Calu3 (cell line): ENCODE data around the gene CELF4. TPM values are rescaled to one million over a fixed set of nuclear protein-coding genes. Genes with fewer than 3 reads are reported as not detected.

ENCODE experiments used
- BruUV-seq: library from RNA; stranded (reverse); fragments of 400-500 nt; replicated peaks from 2 replicates; lab custom pipeline; 2021; lab: Mats Ljungman, UMichigan
- CTCF ChIA-PET: fragments of 300-600 bp; sonication (Branson Sonifier 250); formaldehyde crosslinking; loops from one replicate; lab custom pipeline; 2022; ENCODE audit warnings: antibody characterized with exemption; lab: Charles Lee
- DNase-seq: peaks from one replicate; pipeline ENCODE4 v3.0.0; 2022
- H3K27ac Mint-ChIP-seq: one replicate; pipeline ENCODE4 v1.8.0; 2022; ENCODE audit warnings: mixed read lengths; ENCODE audit not compliant: unreplicated experiment
- H3K27me3 Mint-ChIP-seq: one replicate; pipeline ENCODE4 v1.8.0; 2022; ENCODE audit warnings: mixed read lengths; ENCODE audit not compliant: unreplicated experiment
- H3K36me3 Mint-ChIP-seq: one replicate; pipeline ENCODE4 v1.8.0; 2022; ENCODE audit warnings: mild to moderate bottlenecking, moderate library complexity, mixed read lengths; ENCODE audit not compliant: insufficient read depth, unreplicated experiment
- H3K4me1 Mint-ChIP-seq: one replicate; pipeline ENCODE4 v1.8.0; 2022; ENCODE audit warnings: mild to moderate bottlenecking, low read depth, mixed read lengths; ENCODE audit not compliant: unreplicated experiment
- H3K4me3 Mint-ChIP-seq: one replicate; pipeline ENCODE4 v1.8.0; 2022; ENCODE audit warnings: mild to moderate bottlenecking, low read depth, moderate library complexity, mixed read lengths; ENCODE audit not compliant: unreplicated experiment
- H3K9me3 Mint-ChIP-seq: one replicate; pipeline ENCODE4 v1.8.0; 2022; ENCODE audit warnings: low read depth, mixed read lengths; ENCODE audit not compliant: unreplicated experiment
- intact Hi-C: fragments of 100-400 bp; cut with micrococcal nuclease; formaldehyde crosslinking; loops from one replicate; pipeline ENCODE4 v1.10.0; 2022; ENCODE audit not compliant: unreplicated experiment
- total RNA-seq: library from RNA; stranded (reverse); gene quantifications from 2 replicates; pipeline ENCODE4 v1.2.3, GENCODE V29; 2022
- TF ChIP-seq, protein P1 (sequence below): fragments of 200-600 bp; IDR thresholded peaks from one replicate; pipeline ENCODE4 v1.8.0; 2022; ENCODE audit warnings: antibody characterized with exemption; ENCODE audit not compliant: unreplicated experiment

Gene CELF4
- total RNA-seq, 1 experiment from 2014 or later: 7.8 TPM

GRCh38 chr18:37407571-37407970 is 158.0 kb downstream of the CELF4 start:
- Mint-ChIP-seq H3K4me1 (no peaks in the 10 kb centered on the region), H3K27me3 (peaks cover 68% of the 10 kb centered on the region), H3K4me3 (no peak overlapping the region), H3K36me3 (no peaks in the 10 kb centered on the region), H3K27ac (no peak overlapping the region), H3K9me3 (no peaks in the 10 kb centered on the region)
- DNase-seq: no peak
- CTCF ChIA-PET: no interaction called here
- TF ChIP-seq, protein P1, sequence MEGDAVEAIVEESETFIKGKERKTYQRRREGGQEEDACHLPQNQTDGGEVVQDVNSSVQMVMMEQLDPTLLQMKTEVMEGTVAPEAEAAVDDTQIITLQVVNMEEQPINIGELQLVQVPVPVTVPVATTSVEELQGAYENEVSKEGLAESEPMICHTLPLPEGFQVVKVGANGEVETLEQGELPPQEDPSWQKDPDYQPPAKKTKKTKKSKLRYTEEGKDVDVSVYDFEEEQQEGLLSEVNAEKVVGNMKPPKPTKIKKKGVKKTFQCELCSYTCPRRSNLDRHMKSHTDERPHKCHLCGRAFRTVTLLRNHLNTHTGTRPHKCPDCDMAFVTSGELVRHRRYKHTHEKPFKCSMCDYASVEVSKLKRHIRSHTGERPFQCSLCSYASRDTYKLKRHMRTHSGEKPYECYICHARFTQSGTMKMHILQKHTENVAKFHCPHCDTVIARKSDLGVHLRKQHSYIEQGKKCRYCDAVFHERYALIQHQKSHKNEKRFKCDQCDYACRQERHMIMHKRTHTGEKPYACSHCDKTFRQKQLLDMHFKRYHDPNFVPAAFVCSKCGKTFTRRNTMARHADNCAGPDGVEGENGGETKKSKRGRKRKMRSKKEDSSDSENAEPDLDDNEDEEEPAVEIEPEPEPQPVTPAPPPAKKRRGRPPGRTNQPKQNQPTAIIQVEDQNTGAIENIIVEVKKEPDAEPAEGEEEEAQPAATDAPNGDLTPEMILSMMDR: no peak
- intact Hi-C loops: no loop called here
- no TSS peak for BruUV-seq

- H3K4me1 Mint-ChIP-seq: no peaks in the 10 kb centered on the region
- no peak for DNase-seq
- H3K27me3 Mint-ChIP-seq: peaks cover 85% of the 10 kb centered on the region
- H3K36me3 Mint-ChIP-seq: no peaks in the 10 kb centered on the region
- H3K9me3 Mint-ChIP-seq: no peaks in the 10 kb centered on the region
- H3K4me3 Mint-ChIP-seq: no peak overlapping the region
- TF ChIP-seq, protein P1: no peak
- intact Hi-C loops: no loop called here
- CTCF ChIA-PET: no interaction called here
- no TSS peak for BruUV-seq
- no peak overlapping the region for H3K27ac Mint-ChIP-seq
Measured at GRCh38 chr18:37405772-37406171, 159.8 kb downstream of the CELF4 start.

DNA sequence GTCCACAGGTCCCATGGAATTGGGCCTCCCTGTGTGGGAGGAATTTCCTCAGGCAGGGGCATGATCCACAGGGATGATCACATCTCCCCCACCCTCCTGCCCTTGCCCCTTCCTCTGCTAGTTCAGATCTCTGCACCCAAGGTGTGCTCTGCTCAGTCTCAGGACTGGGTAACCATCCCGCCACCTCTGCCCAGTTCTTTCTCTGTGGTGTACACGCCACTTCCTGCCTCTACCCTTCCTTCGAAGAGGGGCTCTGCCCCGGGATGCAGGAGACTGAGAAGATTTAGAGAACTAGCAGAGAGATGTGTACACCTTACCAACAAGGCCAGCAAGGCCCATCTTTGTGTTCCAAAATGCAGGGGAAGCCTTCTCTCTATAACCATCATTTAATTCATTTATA is 160.4 kb downstream of the CELF4 start:
- CTCF ChIA-PET: no interaction called here
- no TSS peak for BruUV-seq
- no peaks in the 10 kb centered on the region for H3K36me3 Mint-ChIP-seq
- TF ChIP-seq, protein P1: no peak
- H3K27ac Mint-ChIP-seq: no peak overlapping the region
- H3K27me3 Mint-ChIP-seq: peaks cover 90% of the 10 kb centered on the region
- intact Hi-C loops: no loop called here
- no peak overlapping the region for H3K4me3 Mint-ChIP-seq
- no peaks in the 10 kb centered on the region for H3K9me3 Mint-ChIP-seq
- DNase-seq: no peak
- no peaks in the 10 kb centered on the region for H3K4me1 Mint-ChIP-seq

GRCh38 chr18:37403788-37404187 is 161.8 kb downstream of the CELF4 start:
- BruUV-seq: no TSS peak
- Mint-ChIP-seq H3K4me3 (no peak overlapping the region), H3K27ac (no peak overlapping the region), H3K9me3 (no peaks in the 10 kb centered on the region), H3K27me3 (peaks cover 91% of the 10 kb centered on the region), H3K4me1 (no peaks in the 10 kb centered on the region), H3K36me3 (no peaks in the 10 kb centered on the region)
- TF ChIP-seq, protein P1: no peak
- DNase-seq: no peak
- CTCF ChIA-PET: no interaction called here
- intact Hi-C loops: no loop called here
